T-helper 9 cell (primary cell): ENCODE data around the gene NFAM1.

Experiments
- DNase-seq: peaks from one replicate; pipeline ENCODE4 v3.0.0-alpha.2; 2020

Gene NFAM1

DNA sequence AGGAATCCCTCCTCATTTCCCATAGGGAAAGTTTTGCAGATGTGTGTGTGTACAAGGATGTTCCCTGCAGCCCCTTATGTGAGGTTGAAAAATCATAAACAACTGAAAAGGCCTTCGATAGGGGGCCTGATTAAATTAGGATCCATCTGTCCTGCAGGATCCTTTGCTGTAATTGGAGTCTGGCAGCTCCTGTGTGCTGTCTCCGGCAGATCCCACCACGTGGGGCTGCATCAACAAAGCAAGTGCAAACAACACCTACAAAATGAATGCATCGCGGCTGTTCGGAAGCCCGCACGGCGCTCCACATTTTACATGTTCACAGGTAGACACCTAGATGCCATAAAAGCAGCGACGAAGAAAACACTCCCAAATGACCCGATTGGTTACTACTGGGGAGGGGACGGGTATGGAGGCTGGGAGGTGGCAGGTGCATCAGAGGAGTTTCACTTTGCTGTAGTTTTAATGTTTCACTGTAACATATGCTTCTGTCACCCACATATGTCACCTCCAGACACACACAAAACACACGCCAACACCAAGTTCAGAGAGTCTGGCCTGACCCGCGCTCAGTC is 52.2 kb downstream of the NFAM1 start:
- DNase-seq, result no peak

DNA sequence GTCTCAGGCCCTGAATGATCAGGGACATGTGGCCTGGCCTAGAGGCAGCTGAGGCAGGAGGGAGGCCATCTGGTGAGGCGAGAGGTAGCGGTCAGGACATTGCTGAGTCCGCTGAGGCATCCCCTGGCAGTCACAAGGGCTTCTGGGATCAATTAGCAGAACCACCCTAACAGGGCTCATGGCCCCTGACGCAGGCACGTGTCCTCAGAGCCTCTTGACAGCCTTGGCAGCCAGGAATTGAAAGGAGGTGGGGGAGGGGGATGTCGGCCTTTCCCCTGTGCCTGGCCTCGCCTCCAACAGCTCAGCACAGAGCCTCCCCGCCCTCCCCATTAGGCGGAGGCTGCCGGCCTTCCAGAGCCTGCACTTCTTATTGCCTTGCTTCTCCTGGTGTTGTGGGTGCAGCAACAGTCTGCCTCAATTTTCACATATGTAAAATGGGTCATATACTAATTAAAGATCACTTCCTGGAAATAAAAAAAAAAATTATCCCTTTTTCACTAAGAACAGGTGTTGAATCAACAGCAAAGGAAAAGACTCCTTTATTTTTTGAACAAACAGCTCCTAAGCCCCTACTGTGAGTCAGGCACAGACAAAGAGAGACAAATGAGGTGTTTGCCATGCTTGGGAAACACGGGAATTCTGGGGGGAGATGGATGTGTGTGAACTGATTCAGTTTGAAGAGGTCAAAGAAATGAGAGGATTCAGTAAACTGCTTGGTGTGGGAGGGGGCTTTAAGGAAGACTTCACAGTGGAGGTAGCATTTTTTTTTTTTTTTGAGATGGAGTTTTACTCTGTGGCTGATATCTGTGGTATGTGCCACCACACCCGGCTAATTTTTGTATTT is 55.3 kb downstream of the NFAM1 start:
- no peak for DNase-seq

DNA sequence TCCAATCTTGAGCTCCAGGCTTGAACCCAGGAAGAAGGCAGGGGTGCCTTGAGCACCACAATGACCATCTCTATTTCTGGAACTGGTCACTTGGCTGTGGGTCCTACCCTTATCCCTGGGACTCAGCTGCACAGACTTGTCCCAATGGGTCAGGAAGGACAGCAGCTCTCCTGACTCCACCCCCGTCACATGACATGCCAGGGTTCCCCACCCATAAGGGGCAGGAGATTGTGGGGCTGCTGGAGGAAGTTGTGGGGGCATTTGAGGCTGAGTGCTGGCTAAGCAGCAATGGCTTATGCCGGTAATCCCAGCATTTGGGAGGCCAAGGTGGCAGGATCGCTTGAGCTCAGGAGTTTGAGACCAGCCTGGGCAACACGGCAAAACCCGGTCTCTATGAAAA is 56.2 kb downstream of the NFAM1 start:
- no peak for DNase-seq

DNA sequence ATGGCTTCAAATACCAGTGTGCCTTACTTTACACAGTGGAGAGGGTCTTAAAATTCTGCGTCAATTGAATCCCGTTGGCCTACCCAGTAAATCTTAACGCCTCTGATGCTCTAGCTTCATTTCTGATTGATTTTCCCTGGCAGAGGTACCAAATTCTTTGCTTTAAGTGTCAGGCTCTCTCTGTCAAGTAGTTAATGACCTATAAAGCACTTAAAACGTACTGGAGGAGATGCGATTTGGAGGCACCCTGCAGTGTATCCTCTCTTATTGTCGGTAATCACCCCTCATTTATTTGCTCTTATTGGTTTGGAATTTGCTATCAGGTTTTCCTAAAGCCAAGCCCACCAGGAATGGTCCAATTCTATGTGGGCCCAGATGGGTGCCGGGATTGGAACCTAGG is 59.2 kb downstream of the NFAM1 start:
- DNase-seq, result no peak

DNA sequence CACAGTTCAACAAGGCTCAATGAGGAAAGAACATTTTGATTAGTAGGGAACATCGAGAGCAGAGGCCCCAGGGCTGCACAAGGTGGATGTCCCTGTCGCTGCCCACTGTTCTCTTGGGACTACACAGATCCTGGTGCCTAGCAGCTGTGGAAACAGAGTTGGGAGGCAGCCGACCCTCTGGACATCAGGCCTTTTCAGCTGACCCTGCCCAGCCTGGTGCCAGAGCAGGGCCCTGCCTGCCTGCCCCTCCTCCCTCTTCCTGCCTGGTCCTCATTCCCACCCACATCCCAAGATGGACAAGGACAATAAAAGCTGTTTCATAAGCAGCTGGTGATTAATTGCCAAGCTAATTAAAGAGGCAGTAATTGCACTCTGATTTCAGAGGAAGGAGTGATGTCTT is 60.7 kb downstream of the NFAM1 start:
- DNase-seq, result no peak

DNA sequence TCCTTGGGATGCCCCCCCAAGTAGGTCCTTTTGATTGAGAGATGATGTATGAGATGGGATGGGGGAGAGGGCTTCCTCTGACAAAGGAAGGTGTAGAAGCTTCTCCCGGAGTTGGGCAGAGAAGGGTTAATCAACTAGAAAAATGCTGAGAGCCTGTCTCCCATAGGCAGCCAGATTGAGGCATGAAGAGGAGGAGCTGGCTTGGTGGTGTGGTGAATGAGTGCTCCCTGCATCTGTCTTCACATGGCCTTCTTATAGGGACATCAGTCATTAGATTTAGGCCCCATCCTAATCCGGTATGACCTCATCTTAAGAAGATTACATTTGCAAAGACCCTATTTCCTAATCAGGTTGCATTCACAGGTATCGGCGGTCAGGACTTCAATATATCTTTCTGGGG is 61.1 kb downstream of the NFAM1 start:
- DNase-seq, result no peak

DNA sequence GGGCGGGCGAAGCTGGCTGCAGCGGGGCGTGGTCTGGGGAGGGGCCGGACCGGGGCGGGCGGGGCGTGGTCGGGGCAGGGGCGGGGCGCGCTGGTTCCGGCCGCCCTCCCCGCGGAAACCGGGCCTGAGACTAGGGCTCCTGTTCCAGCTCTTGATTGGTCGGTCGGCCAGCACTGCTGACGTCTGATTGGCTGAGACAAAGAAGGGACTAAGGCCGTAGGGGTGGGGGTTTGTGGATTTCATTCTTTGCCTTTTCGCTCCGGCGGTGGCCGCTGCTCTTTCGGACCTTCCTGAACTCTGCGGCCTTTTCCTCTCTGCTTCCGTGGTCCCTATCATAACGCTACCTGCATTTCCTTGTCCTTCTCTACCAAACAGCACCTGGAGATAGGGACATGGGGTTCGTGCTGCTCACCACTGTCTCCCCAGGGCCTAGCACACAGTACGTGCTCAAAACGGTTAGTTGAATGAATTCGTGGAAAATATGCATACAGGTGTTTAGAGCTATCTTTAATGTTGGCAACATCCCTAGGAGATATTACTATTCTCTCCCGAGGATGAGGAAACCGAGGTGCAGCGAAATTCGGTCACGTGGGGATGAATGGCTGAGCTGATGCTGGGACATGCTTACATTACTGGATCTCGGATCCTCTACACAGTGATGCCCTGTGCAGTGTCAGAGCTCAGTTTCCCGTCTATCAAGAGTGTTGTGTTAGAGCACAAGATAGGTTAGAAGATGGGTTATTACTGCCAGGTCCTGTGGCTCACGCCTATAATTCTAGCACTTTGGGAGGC is 62.8 kb downstream of the NFAM1 start:
- DNase-seq, result peak; percentile 78

DNA sequence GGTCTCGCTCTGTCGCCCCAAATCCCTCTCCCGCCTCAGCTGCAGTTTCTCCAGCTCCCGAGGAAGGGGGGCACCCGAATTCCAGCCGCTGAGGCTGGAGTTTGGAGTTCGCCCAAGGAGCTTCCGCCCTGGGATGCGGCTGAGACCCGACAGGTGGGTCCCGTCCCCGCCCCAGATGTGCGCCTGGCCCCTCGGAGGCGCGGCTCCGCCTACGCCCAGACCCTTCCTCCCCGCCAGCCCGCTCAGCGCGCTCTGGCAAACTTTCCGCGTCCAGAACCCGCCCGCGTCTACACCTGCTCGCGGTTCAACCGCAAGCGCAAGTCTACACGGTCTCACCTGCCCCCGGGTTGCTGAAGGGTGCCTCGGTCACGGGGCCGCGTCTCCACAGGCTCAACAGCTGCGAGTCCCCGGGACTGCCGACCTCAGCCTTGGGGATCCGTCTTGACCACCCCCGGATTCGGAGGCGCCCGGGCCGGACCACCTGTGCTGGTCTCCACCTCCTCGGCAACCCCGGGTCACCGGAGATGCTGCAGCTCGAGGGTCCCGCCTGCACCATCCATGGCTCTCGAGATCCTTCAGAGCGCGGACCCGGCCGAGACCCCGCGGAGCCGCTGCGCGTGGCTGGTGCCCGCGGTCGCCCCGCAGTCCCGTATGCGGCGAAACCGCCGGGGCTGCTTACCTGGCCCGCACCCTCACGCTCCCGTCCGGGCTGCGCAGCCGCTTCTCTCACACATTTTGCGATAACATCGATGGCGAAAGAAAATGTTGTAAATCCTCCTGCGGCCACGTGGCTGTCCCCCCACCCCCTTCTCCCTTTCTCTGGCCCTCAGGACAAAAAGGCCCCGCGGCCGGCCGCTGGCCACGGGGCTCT is 63.6 kb downstream of the NFAM1 start:
- peak; percentile 17 for DNase-seq

DNA sequence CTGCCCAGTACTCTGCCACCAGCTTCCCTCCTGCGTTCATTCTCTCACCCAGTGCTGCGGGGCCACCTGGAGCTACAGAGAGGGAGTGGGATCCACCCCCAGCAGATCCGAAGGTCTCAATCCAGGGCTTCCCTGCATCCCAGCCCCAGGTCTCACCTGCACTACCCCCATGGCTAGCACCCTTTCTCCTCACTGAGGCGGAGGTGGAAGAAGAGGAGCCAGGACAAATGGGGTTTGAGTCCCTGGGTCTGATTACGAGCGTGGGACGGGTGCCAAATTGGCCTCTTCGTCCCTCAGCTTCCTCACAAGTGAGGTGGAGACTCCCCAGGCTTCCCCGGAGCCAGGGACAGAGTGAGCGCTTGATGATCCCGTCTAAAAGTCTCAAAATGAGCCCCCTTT is 64.2 kb downstream of the NFAM1 start:
- no peak for DNase-seq

DNA sequence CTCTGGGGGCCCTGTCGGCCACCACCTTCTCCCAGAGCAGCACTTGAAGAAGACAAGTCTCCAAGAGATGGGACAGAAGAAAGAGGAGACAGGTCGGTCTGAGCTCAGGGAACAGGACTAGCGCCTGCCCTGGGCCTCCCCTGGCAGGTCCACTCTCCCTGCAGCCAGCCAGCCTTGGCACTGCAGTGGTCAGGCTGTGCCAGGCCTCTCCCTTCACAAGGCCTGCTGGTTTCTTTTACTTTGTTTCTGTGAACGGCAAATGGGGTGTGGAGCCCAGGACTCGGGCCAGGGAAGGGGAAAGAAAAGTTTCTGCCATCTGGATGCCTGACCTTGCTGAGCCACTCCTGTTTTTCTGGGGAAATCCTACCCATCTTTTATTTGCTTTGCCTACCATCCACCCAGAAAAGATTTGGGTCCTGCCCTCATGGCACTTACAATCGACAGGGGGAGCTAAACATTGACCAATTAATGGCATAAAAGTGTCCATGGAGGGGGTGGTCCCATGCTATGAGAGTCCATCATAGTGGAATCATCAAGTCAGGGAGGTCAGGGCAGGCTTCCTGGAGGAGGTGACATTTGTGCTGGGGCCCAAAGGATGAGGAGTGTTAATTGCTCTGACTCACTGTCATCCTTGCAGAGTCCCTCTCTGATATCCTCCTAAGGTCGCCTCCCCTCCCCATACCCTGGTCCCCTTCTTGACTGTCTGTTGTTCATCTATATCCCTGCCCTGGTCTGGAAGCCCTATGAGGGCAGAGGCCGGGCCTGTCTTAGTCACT is 65.2 kb downstream of the NFAM1 start:
- DNase-seq, result no peak

DNA sequence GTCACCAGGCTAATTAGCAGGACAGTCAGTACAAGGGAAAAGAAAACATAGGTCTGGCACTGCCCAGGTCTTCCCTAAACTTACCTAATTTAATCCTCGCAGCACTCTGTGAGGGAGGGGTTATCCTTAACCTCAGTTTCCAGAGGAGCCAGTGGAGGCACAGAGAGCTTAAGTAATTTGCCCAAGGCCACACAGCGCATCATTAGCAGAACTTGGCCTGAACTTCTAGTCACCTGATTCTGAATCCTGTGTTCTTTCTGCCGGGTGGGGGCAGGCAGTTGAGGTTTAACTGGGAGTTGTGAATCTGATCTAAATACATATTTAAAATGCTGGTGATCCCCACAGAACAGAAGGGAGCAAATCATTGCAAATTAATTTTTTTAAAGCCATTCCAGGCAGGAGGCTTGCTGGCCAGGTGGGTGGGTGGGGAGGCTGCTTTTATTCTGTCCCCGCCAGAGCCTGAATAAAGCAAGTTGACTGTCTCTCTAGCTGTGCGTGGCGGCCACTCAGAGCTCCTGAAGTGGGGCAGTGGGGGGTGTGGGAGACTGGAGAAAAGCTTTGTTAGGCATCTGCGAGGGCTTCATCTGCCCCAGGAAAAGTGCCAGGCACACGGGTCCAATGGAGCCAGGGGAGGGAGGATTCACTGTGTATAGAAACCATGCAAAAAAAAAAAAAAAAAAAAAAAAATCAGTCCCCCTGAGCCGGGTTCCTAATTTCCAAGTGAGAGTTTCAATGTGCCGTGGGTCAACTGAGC is 66.1 kb downstream of the NFAM1 start:
- no peak for DNase-seq

DNA sequence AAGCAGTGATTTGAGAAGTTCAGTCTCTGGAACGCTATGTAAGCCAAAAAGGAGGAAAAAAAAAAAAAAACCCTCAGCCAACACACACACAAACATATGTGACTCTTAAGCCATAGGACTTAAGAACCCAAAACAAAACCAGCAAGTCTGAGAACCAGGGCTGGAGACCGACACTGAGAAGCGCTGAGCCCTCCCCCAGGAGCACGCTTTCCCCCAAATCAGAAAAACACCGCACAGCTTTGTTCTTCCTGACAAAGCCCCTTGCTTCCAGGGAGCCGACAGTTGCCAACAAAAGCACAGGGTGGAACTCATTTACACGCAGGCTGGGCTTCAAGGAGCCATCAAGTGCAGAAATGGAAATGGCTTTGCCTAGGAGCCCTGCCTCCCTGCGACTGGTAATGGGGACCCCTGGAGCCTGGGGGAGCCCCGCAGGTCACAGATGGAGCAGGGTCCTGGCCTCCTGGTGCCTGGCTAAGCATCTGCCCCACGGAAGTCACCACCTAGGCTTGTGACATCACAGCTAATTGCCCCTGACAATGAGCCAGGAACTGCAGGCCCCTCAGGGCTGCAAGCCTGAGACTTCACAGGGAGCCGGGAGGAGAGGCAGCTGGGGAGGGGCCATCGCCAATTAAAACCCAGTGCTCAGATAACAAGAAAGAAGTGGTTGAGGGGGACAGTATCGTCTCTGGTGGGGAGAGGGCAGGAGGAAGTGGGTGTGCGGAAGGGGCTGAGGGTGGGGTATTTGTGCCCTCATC is 66.9 kb downstream of the NFAM1 start:
- DNase-seq, result no peak

DNA sequence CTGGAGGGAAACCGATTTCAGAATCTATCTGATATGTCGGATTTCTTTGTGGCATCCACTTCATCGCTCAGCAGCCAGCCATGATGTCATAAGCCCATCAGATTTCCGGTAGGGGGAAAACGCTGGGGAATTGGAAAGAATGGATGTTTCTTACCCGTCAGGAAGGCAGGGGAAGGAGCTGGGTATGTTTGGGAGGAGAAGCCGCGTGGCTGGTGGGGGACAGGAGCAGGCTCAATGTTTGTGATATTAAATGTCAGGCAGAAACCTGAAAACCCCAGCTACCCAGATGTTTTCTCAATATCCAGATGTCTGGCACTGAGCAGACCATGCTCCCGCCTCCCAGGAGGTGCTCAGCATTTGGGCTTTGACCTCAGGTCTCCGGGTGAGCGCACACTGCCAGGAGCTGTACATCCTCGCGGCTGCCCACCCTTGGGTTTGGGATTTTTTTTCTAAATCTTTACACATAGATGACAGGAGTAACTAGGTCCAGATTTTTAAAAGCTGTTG is 67.5 kb downstream of the NFAM1 start:
- no peak for DNase-seq

DNA sequence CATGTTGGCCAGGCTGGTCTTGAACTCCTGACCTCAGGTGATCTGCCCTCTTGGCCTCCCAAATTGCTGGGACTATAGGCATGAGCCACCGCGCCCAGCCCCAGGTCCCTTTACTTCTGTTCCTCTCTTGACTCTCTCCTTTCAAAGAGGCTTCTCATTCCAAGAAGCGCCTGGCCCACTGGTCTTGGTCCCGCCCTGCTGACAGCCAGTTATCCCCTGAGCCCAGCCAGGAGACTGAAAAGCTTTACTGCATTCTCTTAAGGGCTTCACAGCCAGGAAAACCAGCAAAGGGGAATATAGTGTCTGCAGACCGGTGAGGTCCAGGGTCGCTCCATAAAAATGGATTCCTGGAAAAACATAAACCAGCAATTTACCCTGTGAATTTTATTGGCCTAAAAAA is 68.3 kb downstream of the NFAM1 start:
- no peak for DNase-seq

DNA sequence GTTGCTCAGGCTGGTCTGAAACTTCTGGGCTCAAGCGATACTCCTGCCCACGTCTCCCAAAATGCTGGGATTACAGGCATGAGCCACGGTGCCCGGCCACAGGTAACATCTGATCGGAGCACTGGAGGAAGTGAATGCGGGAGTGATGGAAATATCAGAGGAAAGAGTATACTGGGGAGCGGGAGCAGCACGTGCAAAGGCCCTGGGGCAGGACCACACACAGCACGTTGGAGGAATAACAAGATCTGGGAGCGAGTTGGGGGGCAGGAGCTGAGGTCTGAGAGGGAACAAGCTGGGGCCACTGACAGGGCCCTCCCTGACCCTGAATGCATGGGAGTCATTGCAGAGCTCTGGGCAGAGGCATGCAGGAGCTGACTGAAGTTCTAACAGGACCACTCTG is 70.7 kb downstream of the NFAM1 start:
- DNase-seq, result no peak

DNA sequence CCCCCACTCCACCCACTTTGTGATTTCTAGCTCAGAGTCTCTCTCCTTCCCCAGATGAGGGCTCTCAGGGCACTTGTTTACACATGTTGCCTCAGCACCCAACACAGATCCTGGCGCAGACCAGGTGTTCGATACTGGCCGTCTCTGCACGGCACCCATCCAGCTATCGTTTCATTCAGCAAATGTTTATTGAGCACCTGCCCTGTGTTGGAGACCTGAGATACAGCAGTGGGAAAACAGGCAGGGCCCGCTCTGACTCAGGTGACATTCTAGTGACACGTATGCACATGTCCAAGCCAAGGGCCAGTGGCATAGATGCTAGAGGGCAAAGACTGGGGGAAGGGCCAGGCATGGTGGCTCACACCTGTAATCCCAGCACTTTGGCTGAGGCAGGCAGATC is 71.9 kb downstream of the NFAM1 start:
- no peak for DNase-seq

DNA sequence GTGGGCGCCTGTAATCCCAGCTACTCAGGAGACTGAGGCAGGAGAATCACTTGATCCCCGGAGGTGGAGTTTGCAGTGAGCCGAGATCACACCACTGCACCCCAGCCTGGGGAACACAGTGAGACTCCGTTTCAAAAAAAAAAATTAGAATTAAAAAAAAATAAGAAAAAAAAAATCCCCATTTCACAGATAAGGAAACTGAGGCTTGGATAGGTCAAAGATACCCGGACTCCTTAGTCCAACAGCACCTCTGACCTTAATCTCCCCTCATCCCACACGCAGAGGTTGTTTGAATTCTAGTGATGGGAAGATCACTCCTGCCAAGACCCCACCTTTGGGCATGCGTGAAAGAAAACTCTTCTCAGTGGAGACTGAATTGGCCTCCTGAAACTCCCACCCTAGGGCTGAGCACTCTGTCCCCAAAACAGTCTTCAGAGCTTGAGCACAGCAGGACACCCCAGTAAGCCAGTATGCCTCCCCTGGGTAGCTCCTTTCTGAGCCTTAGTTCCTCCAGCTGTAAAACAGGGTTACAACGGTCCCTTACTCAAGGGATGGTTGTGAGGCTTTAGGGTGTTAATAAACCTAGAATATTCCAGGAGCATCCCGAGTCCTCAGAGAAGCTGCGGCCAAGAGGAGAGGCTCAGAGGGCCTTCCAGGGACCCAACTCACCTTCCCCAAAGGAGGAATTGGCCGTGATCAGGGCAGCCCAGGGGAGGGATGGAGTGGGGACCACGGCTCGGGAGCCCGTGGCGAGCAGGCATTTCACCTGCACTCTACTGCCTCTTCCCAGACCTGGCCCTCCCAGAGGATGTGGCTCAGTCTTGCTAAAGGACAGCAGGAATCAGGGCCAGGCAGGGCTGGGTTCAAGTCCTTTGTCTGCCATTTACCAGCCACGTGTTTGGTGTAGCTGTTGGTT is 73.3 kb downstream of the NFAM1 start:
- DNase-seq, result no peak

DNA sequence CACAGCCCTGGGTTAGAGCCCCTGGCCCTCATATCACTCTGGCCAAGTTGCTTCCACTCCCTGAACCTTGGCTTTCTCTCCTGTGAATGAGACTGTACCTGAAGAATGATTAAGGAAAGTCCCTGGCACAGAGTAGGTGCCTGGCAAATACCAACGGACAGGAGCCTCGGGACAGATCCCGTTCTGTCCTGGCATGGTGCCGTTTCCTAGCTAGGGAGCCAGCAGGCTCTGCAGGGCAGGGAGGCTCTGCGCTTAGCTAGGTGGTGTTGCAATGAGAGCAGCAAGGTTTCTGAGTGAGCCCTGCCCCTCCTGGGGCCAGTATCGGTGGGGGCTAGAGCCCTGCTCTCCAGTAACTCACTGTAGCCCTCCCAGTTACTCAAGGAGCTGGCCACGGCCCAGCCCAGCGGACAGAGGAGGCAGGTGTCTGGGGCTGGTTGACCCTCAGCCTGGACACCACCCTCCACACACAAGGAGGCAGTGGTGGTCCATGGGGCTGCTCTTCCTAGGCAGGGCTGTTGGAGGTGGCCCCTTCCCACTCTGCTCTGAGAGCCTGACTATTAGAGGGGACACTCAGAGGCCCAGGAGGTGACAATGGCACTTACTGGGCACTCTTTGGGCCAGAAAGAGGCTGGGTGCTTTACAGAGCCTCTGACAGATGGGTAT is 74.4 kb downstream of the NFAM1 start:
- DNase-seq, result no peak

DNA sequence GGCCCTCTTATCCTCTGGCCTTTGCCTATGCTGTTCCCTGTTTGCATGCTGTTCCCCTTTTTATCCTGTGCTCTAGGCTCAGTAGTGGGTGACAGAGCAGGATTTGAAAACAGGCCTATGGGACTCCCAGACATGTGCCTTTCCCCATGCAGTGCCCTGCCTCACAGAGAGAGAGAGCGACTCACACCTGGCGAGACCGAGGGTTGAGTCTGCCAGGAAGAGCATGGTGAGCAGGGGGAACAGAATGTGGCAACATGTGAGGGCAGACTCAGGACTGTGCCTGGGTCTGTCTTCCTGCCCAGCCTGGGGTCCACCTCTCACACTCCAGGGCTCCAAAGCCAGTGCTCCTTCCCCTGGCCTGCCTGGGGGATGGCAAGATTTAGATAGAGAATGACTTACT is 75.0 kb downstream of the NFAM1 start:
- DNase-seq, result no peak
